ENCODE results near the gene HLCS.

Gene HLCS

GRCh38 chr21:36709868-36710728, 256.4 kb downstream of the HLCS start:
- no peak for DNase-seq

GRCh38 chr21:36709030-36709867, 257.2 kb downstream of the HLCS start:
- DNase-seq: no peak

- no peak for DNase-seq
Observed at GRCh38 chr21:36708286-36709029, 258.0 kb downstream of the HLCS start.

GRCh38 chr21:36707763-36708285, 258.6 kb downstream of the HLCS start:
- DNase-seq: no peak

- no peak for DNase-seq
Observed at GRCh38 chr21:36706951-36707762, 259.3 kb downstream of the HLCS start.

GRCh38 chr21:36706482-36706852, 260.0 kb downstream of the HLCS start:
- DNase-seq: no peak

GRCh38 chr21:36705679-36706481, 260.6 kb downstream of the HLCS start:
- no peak for DNase-seq

- no peak for DNase-seq
Observed at GRCh38 chr21:36704958-36705678, 261.4 kb downstream of the HLCS start.

GRCh38 chr21:36704281-36704957, 262.1 kb downstream of the HLCS start:
- DNase-seq: no peak

GRCh38 chr21:36703626-36704280, 262.7 kb downstream of the HLCS start:
- no peak for DNase-seq

- no peak for DNase-seq
Observed at GRCh38 chr21:36703123-36703522, 263.3 kb downstream of the HLCS start.

GRCh38 chr21:36702622-36702968, 263.9 kb downstream of the HLCS start:
- DNase-seq: no peak

GRCh38 chr21:36701756-36702621, 264.5 kb downstream of the HLCS start:
- DNase-seq: no peak

GRCh38 chr21:36700971-36701755, 265.3 kb downstream of the HLCS start:
- DNase-seq: no peak

Data from NCI-H226 (cell line).